Measurements from ENCODE around the gene MARCO.

DNA sequence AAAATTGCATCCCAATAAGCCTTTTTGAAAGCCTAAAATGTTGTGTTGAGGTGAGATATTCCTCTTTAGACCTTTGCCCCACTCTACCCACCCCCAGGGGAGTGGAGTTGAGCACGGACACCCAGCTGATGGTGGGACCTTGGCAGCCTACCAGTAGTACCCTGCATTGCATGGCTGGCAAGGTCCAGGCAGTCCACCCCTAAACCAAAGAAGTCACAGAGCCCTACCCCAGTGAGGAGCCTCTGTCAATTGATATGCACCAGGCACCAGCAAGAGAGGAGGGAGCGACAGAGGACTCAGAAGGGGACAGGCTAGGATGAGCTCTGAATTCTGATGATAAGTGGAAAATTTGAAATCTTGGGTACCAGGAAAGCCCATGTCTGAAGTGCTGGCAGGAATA is 38.6 kb downstream of the MARCO start:
- TF ChIP-seq, protein P1, sequence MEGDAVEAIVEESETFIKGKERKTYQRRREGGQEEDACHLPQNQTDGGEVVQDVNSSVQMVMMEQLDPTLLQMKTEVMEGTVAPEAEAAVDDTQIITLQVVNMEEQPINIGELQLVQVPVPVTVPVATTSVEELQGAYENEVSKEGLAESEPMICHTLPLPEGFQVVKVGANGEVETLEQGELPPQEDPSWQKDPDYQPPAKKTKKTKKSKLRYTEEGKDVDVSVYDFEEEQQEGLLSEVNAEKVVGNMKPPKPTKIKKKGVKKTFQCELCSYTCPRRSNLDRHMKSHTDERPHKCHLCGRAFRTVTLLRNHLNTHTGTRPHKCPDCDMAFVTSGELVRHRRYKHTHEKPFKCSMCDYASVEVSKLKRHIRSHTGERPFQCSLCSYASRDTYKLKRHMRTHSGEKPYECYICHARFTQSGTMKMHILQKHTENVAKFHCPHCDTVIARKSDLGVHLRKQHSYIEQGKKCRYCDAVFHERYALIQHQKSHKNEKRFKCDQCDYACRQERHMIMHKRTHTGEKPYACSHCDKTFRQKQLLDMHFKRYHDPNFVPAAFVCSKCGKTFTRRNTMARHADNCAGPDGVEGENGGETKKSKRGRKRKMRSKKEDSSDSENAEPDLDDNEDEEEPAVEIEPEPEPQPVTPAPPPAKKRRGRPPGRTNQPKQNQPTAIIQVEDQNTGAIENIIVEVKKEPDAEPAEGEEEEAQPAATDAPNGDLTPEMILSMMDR (IDR thresholded peaks at IDR 0.05) = no peak
- TF ChIP-seq POLR2AphosphoS5 (IDR thresholded peaks at IDR 0.05; ENCODE audit: low read depth, low read length) = no peak
- no peak for TF ChIP-seq SIN3A (IDR thresholded peaks at IDR 0.05; ENCODE audit: borderline replicate concordance, insufficient read depth, low read depth, low read length)
